Measurements from ENCODE around the gene ALDH3B1.

The ALDH3B1 gene

GRCh38 chr11:68031144-68031464 lies 21.0 kb downstream of the ALDH3B1 start:
- DNase-seq (ENCODE audit: low read depth): no peak

- no peak for DNase-seq (ENCODE audit: low read depth)
These were observed 21.9 kb downstream of the ALDH3B1 start for GRCh38 chr11:68032003-68032402.

GRCh38 chr11:68032997-68033707 lies 23.0 kb downstream of the ALDH3B1 start:
- no peak for DNase-seq (ENCODE audit: low read depth)

DNA sequence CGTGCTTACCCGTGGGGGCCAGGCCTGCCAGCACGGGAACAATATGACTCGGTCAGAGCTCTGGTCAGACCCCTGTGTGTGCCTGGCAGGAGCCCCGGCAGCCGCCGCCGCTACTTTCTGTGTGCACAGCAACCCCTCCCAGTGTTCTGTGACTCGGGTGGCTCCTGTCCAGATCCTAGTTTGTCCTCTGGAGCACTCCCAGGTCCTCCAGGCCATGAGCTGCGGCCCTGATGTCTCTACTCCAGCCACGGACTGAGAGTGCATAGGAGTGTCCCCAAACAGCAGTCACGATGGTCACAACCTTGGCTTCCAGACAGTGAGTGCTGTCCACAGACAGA lies 23.6 kb downstream of the ALDH3B1 start:
- DNase-seq (ENCODE audit: low read depth): no peak

- no peak for DNase-seq (ENCODE audit: low read depth)
These were observed 25.2 kb downstream of the ALDH3B1 start for GRCh38 chr11:68035266-68035876.

- no peak for DNase-seq (ENCODE audit: low read depth)
These were observed 26.1 kb downstream of the ALDH3B1 start for GRCh38 chr11:68036141-68036716.

DNA sequence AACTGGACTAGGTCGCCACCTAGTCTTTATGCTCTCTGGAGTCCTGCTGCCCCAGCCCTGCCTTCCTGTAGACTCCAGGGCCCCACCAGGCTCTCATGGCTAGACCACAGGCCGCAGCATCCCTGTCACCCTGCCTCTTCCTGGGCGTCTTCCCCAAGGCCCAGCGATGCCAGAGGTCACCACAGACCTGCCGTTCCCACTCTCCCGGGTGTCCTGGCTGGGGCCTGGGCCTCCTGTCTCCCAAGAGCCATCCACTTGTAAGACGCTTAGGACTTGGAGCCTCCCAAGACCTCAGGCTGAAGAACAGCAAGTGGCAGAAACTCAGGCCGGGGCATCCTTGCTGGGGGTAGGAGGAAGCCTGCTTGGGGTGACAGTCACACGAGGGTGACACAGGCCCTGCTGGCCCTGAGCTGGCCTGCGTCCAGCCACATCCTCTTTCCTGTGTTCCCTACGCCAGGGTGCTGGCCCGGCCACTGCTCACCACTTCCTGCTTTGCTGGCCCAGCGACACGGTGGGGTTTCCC lies 26.7 kb downstream of the ALDH3B1 start:
- no peak for DNase-seq (ENCODE audit: low read depth)

- DNase-seq (ENCODE audit: low read depth): no peak
These were observed 27.5 kb downstream of the ALDH3B1 start for GRCh38 chr11:68037411-68038225.

DNA sequence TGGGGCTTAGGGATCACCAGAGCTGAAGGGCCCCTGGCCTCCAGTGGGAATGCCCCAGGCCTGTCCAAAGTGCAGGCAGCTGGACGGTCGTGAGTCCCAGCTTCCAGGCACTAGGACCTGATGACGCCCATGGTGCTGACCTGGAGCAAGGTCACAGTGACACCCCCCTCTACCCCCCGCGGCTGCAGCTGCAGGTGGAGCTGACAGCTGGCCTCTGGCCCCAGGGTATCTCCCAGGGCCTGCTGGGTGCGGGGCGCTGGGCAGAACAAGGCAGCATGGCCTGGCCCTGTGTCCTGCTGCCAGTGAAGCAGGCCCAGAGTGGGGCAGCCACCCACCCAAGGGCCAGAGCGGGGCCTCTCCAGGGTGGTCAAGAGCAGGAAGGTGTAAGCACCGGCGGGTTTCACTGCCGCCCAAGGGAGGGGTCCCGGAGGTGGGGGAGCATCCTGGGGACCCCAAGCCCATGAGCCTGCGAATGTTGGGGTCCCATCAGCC lies 28.1 kb downstream of the ALDH3B1 start:
- no peak for DNase-seq (ENCODE audit: low read depth)

- DNase-seq (ENCODE audit: low read depth): peak; percentile 62
These were observed 28.8 kb downstream of the ALDH3B1 start, which contains the start of gene TCIRG1 for GRCh38 chr11:68038718-68039525. Gene TCIRG1, plus strand, starts transcription at chr11:68039025. Its CDS starts 2,247 bp downstream, at chr11:68041272.

GRCh38 chr11:68039526-68040086 lies 29.5 kb downstream of the ALDH3B1 start:
- DNase-seq (ENCODE audit: low read depth): no peak

GRCh38 chr11:68040101-68040956 lies 30.2 kb downstream of the ALDH3B1 start:
- no peak for DNase-seq (ENCODE audit: low read depth)

- no peak for DNase-seq (ENCODE audit: low read depth)
These were observed 30.9 kb downstream of the ALDH3B1 start for GRCh38 chr11:68040957-68041591.

DNA sequence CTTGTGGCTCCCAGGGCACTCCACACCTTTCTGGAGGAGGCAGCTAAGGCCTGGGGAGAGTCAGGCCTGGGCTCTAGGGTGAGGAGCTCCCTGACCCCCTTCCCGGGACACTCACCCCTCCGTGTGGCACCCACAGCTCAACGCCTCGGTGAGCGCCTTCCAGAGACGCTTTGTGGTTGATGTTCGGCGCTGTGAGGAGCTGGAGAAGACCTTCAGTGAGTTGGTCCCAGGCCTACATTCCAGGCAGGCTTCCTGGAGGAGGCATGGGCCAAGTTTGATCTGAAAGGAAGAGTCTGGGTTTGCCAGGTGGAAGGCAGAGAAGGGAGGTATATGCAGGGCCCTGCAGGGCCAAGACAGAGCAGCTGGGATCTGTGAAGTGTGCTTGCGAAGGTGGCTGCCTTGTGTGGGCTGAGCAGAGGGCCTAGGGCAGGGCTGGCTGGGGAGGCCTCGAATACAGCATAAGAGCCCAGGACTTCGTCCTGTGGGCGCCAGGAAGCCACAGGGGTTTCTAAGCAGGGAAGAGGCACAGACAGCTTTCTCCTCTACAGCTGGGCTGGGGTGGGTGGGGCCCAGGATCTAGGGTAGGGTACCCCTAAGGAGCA lies 31.6 kb downstream of the ALDH3B1 start:
- no peak for DNase-seq (ENCODE audit: low read depth)

DNA sequence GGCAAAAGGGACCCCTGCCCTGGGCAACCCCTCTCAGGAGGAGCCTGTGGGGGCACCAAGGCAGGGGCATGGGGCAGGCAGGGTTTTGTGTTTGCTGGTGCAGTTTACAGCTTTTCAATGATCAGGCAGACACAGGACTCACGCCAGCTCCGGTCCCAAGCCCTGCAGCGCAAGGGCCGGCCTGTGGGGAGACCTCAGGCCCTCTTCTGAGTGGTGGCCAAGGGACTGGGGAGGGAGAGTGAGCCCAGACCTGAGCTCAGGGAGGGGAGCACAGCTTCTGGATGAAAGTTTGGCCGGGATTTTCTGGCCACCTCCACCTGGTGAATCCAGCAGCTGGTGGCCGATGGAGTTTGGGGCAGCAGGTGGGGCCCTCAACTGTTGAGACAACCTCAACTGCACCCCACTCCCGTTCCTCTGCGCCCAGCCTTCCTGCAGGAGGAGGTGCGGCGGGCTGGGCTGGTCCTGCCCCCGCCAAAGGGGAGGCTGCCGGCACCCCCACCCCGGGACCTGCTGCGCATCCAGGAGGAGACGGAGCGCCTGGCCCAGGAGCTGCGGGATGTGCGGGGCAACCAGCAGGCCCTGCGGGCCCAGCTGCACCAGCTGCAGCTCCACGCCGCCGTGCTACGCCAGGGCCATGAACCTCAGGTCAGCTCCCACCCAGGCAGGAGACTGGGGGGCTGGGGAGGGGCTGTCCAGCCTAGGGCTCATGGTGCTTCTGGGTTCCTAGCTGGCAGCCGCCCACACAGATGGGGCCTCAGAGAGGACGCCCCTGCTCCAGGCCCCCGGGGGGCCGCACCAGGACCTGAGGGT lies 32.3 kb downstream of the ALDH3B1 start:
- no peak for DNase-seq (ENCODE audit: low read depth)

DNA sequence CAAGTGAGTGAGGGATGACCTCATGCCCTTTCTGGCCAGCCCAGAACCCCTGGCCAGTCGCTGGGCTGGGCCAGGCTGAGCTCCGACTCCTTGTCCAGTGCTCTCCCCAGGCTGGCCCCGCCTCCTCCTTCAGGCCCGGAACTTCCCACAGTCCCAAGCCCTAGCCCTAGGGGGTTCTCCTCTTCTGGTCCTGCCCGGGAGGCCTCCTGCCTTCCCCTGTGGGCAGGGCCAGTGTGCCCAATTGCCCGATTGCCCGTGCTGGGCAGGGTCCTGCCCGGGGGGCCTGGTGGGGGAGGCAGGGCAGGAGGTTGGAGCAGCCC lies 32.9 kb downstream of the ALDH3B1 start:
- DNase-seq (ENCODE audit: low read depth): no peak

GRCh38 chr11:68043349-68044144 lies 33.4 kb downstream of the ALDH3B1 start:
- DNase-seq (ENCODE audit: low read depth): no peak
